ENCODE data around the gene EPB41L3.

DNA sequence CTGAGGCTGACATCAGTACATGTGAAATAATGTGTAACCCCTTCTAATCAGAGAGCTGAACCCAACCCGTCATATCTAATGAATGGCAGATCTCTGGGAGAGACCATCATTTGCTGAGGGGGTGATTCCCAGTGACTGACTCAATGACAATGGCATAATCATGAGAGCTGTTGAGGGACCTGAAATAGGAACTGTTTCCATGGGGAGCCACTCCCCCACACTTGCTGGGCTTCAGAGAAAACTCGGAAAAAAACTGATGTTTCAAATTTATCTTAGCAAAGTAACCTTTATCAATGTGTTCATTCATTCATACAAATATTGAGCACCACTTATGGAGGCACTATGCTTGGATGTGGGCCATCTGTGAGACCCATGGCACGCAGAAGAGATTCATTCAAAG is 154.9 kb downstream of the EPB41L3 start:
- TF ChIP-seq, protein P1, sequence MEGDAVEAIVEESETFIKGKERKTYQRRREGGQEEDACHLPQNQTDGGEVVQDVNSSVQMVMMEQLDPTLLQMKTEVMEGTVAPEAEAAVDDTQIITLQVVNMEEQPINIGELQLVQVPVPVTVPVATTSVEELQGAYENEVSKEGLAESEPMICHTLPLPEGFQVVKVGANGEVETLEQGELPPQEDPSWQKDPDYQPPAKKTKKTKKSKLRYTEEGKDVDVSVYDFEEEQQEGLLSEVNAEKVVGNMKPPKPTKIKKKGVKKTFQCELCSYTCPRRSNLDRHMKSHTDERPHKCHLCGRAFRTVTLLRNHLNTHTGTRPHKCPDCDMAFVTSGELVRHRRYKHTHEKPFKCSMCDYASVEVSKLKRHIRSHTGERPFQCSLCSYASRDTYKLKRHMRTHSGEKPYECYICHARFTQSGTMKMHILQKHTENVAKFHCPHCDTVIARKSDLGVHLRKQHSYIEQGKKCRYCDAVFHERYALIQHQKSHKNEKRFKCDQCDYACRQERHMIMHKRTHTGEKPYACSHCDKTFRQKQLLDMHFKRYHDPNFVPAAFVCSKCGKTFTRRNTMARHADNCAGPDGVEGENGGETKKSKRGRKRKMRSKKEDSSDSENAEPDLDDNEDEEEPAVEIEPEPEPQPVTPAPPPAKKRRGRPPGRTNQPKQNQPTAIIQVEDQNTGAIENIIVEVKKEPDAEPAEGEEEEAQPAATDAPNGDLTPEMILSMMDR (IDR thresholded peaks at IDR 0.05) = no peak
- TF ChIP-seq POLR2A (IDR thresholded peaks at IDR 0.05) = no peak
